OCI-LY1 (cell line): Measurements from ENCODE around the gene RUVBL1.

Source experiments
- H2AFZ ChIP-seq: fragments of 200-600 bp; sonication (generic), shearing (Covaris generic); 2 replicates; pipeline ENCODE4 v1.6.0; 2014; ENCODE audit warnings: antibody characterized with exemption, mild to moderate bottlenecking, low read length
- H3F3A ChIP-seq: fragments of 200-600 bp; sonication (generic), shearing (Covaris generic); 2 replicates; pipeline ENCODE4 v1.6.0; 2014; ENCODE audit warnings: mild to moderate bottlenecking, antibody characterized with exemption, low read length, moderate library complexity; ENCODE audit not compliant: insufficient read depth
- H3K27ac ChIP-seq: fragments of 200-600 bp; sonication (generic); 2 replicates; pipeline ENCODE4 v1.5.1; 2014; ENCODE audit warnings: low read length, mixed run types, mild to moderate bottlenecking, low read depth; ENCODE audit not compliant: poor library complexity, severe bottlenecking
- H3K27me3 ChIP-seq: fragments of 200-600 bp; sonication (generic); 2 replicates; pipeline ENCODE4 v1.6.0; 2014; ENCODE audit warnings: antibody characterized with exemption, mild to moderate bottlenecking, low read length, moderate library complexity; ENCODE audit not compliant: insufficient read depth
- H3K36me3 ChIP-seq: fragments of 200-600 bp; sonication (generic); 2 replicates; pipeline ENCODE4 v1.6.1; 2014; ENCODE audit warnings: mild to moderate bottlenecking, antibody characterized with exemption, low read length, moderate library complexity, mixed read lengths; ENCODE audit not compliant: insufficient read depth
- H3K4me1 ChIP-seq: fragments of 200-600 bp; sonication (generic); 2 replicates; pipeline ENCODE4 v1.5.1; 2014; ENCODE audit warnings: mild to moderate bottlenecking, low read length, moderate library complexity; ENCODE audit not compliant: insufficient read depth, severe bottlenecking
- H3K4me2 ChIP-seq: fragments of 200-600 bp; sonication (generic), shearing (Covaris generic); 2 replicates; pipeline ENCODE4 v1.6.1; 2014; ENCODE audit warnings: low read length
- H3K4me3 ChIP-seq: fragments of 200-600 bp; sonication (generic); 2 replicates; pipeline ENCODE4 v1.5.1; 2014; ENCODE audit warnings: low read length, low read depth, mild to moderate bottlenecking, mixed read lengths; ENCODE audit not compliant: poor library complexity, severe bottlenecking
- H3K79me2 ChIP-seq: fragments of 200-600 bp; shearing (Covaris generic); 2 replicates; pipeline ENCODE4 v1.6.1; 2016; ENCODE audit warnings: mixed run types, low read length, mixed read lengths; ENCODE audit not compliant: insufficient read depth
- H3K9ac ChIP-seq: fragments of 200-600 bp; sonication (generic), shearing (Covaris generic); 2 replicates; pipeline ENCODE4 v1.6.1; 2014; ENCODE audit warnings: mild to moderate bottlenecking, low read length, mixed read lengths
- H3K9me2 ChIP-seq: fragments of 200-600 bp; sonication (generic), shearing (Covaris generic); 2 replicates; pipeline ENCODE4 v1.6.1; 2014; ENCODE audit warnings: low read depth, mild to moderate bottlenecking, low read length, mixed read lengths
- H3K9me3 ChIP-seq: fragments of 200-600 bp; shearing (Covaris generic); 2 replicates; pipeline ENCODE4 v1.6.1; 2014; ENCODE audit warnings: low read length, mixed read lengths
- H4K20me1 ChIP-seq: fragments of 200-600 bp; sonication (generic), shearing (Covaris generic); 2 replicates; pipeline ENCODE4 v1.6.0; 2016; ENCODE audit warnings: mild to moderate bottlenecking, low read length; ENCODE audit not compliant: insufficient read depth
- EZH2 ChIP-seq: fragments of 200-600 bp; sonication (generic), shearing (Covaris generic); IDR thresholded peaks from 2 replicates; pipeline ENCODE4 v1.8.0; 2017; ENCODE audit warnings: borderline replicate concordance, mixed run types, mild to moderate bottlenecking, antibody characterized with exemption, low read length, moderate library complexity, mixed read lengths
- TF ChIP-seq, protein P1 (sequence below): fragments of 200-600 bp; sonication (generic), shearing (Covaris generic); IDR thresholded peaks from 2 replicates; pipeline ENCODE4 v1.5.1; 2017; ENCODE audit warnings: mild to moderate bottlenecking, antibody characterized with exemption, low read length, moderate library complexity, mixed read lengths

RUVBL1 gene

DNA sequence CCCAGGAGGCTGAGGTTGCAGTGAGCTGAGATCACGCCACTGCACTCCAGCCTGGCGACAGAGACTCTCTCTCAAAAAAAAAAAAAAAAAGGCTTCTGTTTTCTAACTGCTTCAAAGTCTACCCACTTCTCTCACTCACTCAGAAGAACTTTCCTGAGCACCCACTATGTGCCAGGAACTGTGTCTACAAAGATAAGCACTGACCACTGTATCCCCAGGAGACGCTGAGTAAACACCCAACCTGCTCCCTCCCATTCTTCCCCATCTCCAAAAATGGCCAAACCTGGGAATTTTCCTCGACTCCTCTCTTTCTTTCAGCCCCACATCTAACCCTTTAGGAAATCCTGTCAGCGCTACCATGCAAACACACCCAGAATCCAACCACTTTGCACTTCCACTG, 12.5 kb downstream of the RUVBL1 start:
- Histone ChIP-seq H3F3A (peaks cover 6% of the 10 kb centered on the region; the same call in 1 of the 2 replicates), H4K20me1 (no peaks in the 10 kb centered on the region), H3K4me1 (peaks cover 16% of the 10 kb centered on the region), H3K9me2 (no peaks in the 10 kb centered on the region), H3K79me2 (peaks cover 10% of the 10 kb centered on the region; the same call in 1 of the 2 replicates), H3K9ac (no peak overlapping the region), H3K27ac (no peak overlapping the region), H3K27me3 (no peaks in the 10 kb centered on the region), H2AFZ (no peak overlapping the region), H3K4me2 (no peak overlapping the region), H3K9me3 (no peaks in the 10 kb centered on the region), H3K36me3 (peaks cover 79% of the 10 kb centered on the region), H3K4me3 (no peak overlapping the region)
- no peak for TF ChIP-seq EZH2
- TF ChIP-seq, protein P1, sequence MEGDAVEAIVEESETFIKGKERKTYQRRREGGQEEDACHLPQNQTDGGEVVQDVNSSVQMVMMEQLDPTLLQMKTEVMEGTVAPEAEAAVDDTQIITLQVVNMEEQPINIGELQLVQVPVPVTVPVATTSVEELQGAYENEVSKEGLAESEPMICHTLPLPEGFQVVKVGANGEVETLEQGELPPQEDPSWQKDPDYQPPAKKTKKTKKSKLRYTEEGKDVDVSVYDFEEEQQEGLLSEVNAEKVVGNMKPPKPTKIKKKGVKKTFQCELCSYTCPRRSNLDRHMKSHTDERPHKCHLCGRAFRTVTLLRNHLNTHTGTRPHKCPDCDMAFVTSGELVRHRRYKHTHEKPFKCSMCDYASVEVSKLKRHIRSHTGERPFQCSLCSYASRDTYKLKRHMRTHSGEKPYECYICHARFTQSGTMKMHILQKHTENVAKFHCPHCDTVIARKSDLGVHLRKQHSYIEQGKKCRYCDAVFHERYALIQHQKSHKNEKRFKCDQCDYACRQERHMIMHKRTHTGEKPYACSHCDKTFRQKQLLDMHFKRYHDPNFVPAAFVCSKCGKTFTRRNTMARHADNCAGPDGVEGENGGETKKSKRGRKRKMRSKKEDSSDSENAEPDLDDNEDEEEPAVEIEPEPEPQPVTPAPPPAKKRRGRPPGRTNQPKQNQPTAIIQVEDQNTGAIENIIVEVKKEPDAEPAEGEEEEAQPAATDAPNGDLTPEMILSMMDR, result no peak

DNA sequence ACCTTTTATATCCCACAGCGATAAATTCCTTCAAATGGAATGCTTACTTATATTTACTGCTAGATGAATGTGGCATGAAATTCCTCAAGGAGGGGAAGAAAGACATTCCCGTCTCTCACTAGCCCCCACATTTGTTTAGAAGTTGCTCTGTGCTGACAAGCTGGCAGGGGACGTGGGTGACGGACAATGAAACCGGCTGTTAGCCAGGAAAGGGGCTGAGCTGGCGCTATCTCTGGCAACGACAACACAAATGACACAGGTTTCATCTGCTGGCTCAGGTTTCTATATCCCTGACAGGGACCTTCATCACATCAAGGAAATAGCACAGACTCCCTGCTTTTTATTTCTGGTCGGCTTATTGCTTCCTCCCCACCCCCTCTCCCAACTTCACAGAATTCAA, 15.8 kb downstream of the RUVBL1 start:
- TF ChIP-seq, protein P1, result no peak
- no peak for TF ChIP-seq EZH2
- no peaks in the 10 kb centered on the region for H4K20me1 ChIP-seq
- no peak overlapping the region for H2AFZ ChIP-seq
- H3K36me3 ChIP-seq, result peaks cover 76% of the 10 kb centered on the region
- no peak overlapping the region for H3K4me2 ChIP-seq
- H3F3A ChIP-seq, result no peaks in the 10 kb centered on the region
- H3K27me3 ChIP-seq, result no peaks in the 10 kb centered on the region
- H3K9me2 ChIP-seq, result no peaks in the 10 kb centered on the region
- no peaks in the 10 kb centered on the region for H3K4me1 ChIP-seq
- no peaks in the 10 kb centered on the region for H3K79me2 ChIP-seq
- no peak overlapping the region for H3K4me3 ChIP-seq
- H3K9me3 ChIP-seq, result no peaks in the 10 kb centered on the region
- H3K9ac ChIP-seq, result no peak overlapping the region
- H3K27ac ChIP-seq, result no peak overlapping the region

DNA sequence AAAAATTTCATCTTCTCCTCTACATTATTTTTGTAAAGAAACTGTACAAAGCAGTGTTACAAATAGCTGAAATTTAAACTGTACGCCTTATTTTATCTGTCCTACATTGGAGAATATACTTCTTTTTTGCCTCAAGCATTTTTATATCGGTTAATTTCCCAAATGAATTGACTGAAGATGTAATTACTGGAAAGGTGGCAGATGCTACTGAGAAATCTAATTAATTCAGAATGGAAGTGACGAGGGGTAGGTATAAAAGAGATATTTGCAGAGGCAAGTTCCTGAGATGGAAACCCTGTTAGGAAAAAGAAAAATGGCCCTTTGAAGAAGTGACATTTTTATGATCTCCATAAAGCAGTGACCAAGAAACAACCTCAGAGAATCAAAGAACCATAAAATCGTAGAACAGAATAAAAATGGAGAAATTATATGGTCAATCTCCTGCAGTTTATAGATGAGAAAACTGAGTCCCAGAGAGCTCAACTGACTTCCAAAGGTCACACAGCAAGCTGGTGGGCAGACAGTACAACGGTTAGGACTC, 20.4 kb downstream of the RUVBL1 start:
- Histone ChIP-seq H3K4me1 (no peaks in the 10 kb centered on the region), H4K20me1 (no peaks in the 10 kb centered on the region), H3K36me3 (peaks cover 90% of the 10 kb centered on the region), H2AFZ (no peak overlapping the region), H3K4me2 (no peak overlapping the region), H3K27ac (no peak overlapping the region), H3F3A (no peaks in the 10 kb centered on the region), H3K4me3 (no peak overlapping the region), H3K9ac (no peak overlapping the region), H3K79me2 (no peaks in the 10 kb centered on the region), H3K9me3 (no peaks in the 10 kb centered on the region), H3K9me2 (no peaks in the 10 kb centered on the region), H3K27me3 (no peaks in the 10 kb centered on the region)
- TF ChIP-seq, protein P1, result no peak
